ENCODE results near the gene FAM193B. TPM values are rescaled to one million over a fixed set of nuclear protein-coding genes. Genes with fewer than 3 reads are reported as not detected.
A peak's percentile ranks its signal among the peaks of the same experiment; 100 is the strongest.

FAM193B gene
- total RNA-seq, 1 experiment from 2014 or later = 20.8 TPM

GRCh38 chr5:177473443-177474001 is 80.8 kb downstream of the FAM193B start, which contains the start of gene DBN1:
DBN1 (minus strand) TSS chr5:177473634; CDS start chr5:177473521, 113 bp downstream.
- DNase-seq (ENCODE audit: extremely low read depth, low read depth) = peak; percentile 37

GRCh38 chr5:177472460-177473442 is 81.6 kb downstream of the FAM193B start:
- no peak for DNase-seq (ENCODE audit: extremely low read depth, low read depth)

- no peak for DNase-seq (ENCODE audit: extremely low read depth, low read depth)
These were observed 82.6 kb downstream of the FAM193B start for GRCh38 chr5:177471610-177472356.

GRCh38 chr5:177470759-177471536 is 83.4 kb downstream of the FAM193B start:
- no peak for DNase-seq (ENCODE audit: extremely low read depth, low read depth)

Other genes starting within 250 kb of the FAM193B start
- 15.3 and 15.8 TPM in 2 replicates for gene MXD3, start 242.7 kb downstream of the FAM193B start, total RNA-seq (2014; rRNA removed; shearing (Covaris generic))
- gene LMAN2, start 202.9 kb downstream of the FAM193B start, total RNA-seq (2014; rRNA removed; shearing (Covaris generic)) = 274 and 278 TPM in 2 replicates
- gene RGS14, start 196.6 kb downstream of the FAM193B start, total RNA-seq (2014; rRNA removed; shearing (Covaris generic)) = 16.0 and 21.4 TPM in 2 replicates
- not detected in 2 replicates for gene SLC34A1, start 170.1 kb downstream of the FAM193B start, total RNA-seq (2014; rRNA removed; shearing (Covaris generic))
- gene PFN3, start 153.9 kb downstream of the FAM193B start, total RNA-seq (2014; rRNA removed; shearing (Covaris generic)) = not detected in 2 replicates
- gene F12, start 145.0 kb downstream of the FAM193B start, total RNA-seq (2014; rRNA removed; shearing (Covaris generic)) = 10.9 and 12.8 TPM in 2 replicates
- gene GRK6, start 127.9 kb downstream of the FAM193B start, total RNA-seq (2014; rRNA removed; shearing (Covaris generic)) = 37.8 and 38.3 TPM in 2 replicates
- gene PRR7, start 107.7 kb downstream of the FAM193B start, total RNA-seq (2014; rRNA removed; shearing (Covaris generic)) = 29.8 and 34.5 TPM in 2 replicates
- 53.1 and 59.3 TPM in 2 replicates for gene DBN1, start 80.9 kb downstream of the FAM193B start, total RNA-seq (2014; rRNA removed; shearing (Covaris generic))
- 24.3 and 25.0 TPM in 2 replicates for gene PDLIM7, start 57.0 kb downstream of the FAM193B start, total RNA-seq (2014; rRNA removed; shearing (Covaris generic))
- 0.61 and 1.2 TPM in 2 replicates for gene DOK3, start 44.7 kb downstream of the FAM193B start, total RNA-seq (2014; rRNA removed; shearing (Covaris generic))
- gene DDX41, start 37.6 kb downstream of the FAM193B start, total RNA-seq (2014; rRNA removed; shearing (Covaris generic)) = 88.9 and 95.6 TPM in 2 replicates
- gene TMED9, start 37.6 kb upstream of the FAM193B start, total RNA-seq (2014; rRNA removed; shearing (Covaris generic)) = 47.5 and 57.0 TPM in 2 replicates
- gene B4GALT7, start 45.6 kb upstream of the FAM193B start, total RNA-seq (2014; rRNA removed; shearing (Covaris generic)) = 18.7 and 19.1 TPM in 2 replicates
- not detected in 2 replicates for gene FAM153A, start 228.3 kb upstream of the FAM193B start, total RNA-seq (2014; rRNA removed; shearing (Covaris generic))